C4-2B (cell line): ENCODE measurements around the gene IER3.

Experiments used
- CTCF ChIP-seq: fragments of 450-650 bp; conservative IDR thresholded peaks from 2 replicates; pipeline ENCODE4 v1.5.1; 2017; ENCODE audit warnings: mild to moderate bottlenecking
- ZFX ChIP-seq: fragments of 450-650 bp; IDR thresholded peaks from 2 replicates; pipeline ENCODE4 v1.6.1; 2017

GRCh38 chr6:30790724-30791383 is 46.5 kb upstream of the IER3 start:
- TF ChIP-seq CTCF = no peak
- TF ChIP-seq ZFX = no peak
